NCI-H748 treated with DMSO at 0.1 percent for 48 hours (cell line): Measurements from ENCODE around the gene CTU2.

Experiments
- DNase-seq: peaks from one replicate; lab custom pipeline; 2025; lab: John Stamatoyannopoulos, UW

The CTU2 gene

GRCh38 chr16:88681709-88682451 is 24.4 kb upstream of the CTU2 start:
- no peak for DNase-seq

GRCh38 chr16:88684569-88685155 is 21.6 kb upstream of the CTU2 start:
- DNase-seq, result no peak

GRCh38 chr16:88685156-88686061 is 20.9 kb upstream of the CTU2 start:
- no peak for DNase-seq

GRCh38 chr16:88686062-88686438 is 20.3 kb upstream of the CTU2 start:
- DNase-seq, result no peak

- DNase-seq, result peak; percentile 37
These were observed 19.7 kb upstream of the CTU2 start, which contains the start of gene SNAI3 for GRCh38 chr16:88686439-88687253. TSS of gene SNAI3 (minus strand) at chr16:88686507. CDS start at chr16:88686406, 101 bp downstream.

- no peak for DNase-seq
These were observed 19.1 kb upstream of the CTU2 start for GRCh38 chr16:88687254-88687576.

GRCh38 chr16:88687676-88688012 is 18.7 kb upstream of the CTU2 start:
- no peak for DNase-seq

GRCh38 chr16:88688013-88688778 is 18.1 kb upstream of the CTU2 start:
- DNase-seq, result no peak

- no peak for DNase-seq
These were observed 15.8 kb upstream of the CTU2 start for GRCh38 chr16:88690341-88691128.

- no peak for DNase-seq
These were observed 15.0 kb upstream of the CTU2 start for GRCh38 chr16:88691129-88691813.

GRCh38 chr16:88691924-88692560 is 14.3 kb upstream of the CTU2 start:
- no peak for DNase-seq

GRCh38 chr16:88692861-88693260 is 13.4 kb upstream of the CTU2 start:
- no peak for DNase-seq

- no peak for DNase-seq
These were observed 12.7 kb upstream of the CTU2 start for GRCh38 chr16:88693420-88694177.

GRCh38 chr16:88694221-88695087 is 11.8 kb upstream of the CTU2 start:
- no peak for DNase-seq

- no peak for DNase-seq
These were observed 11.1 kb upstream of the CTU2 start for GRCh38 chr16:88695218-88695617.

GRCh38 chr16:88695753-88696152 is 10.6 kb upstream of the CTU2 start:
- DNase-seq, result no peak

GRCh38 chr16:88696441-88696840 is 9.9 kb upstream of the CTU2 start:
- no peak for DNase-seq
